HG03039 (cell line): ENCODE results near the gene NBAS.
"Not testable (repeated sequence)": the region's sequence is repeated elsewhere in the genome, so short reads cannot be mapped to it uniquely, and the experiment has no call there.

Experiments used
- ATAC-seq: cut with Tn5 transposase; IDR thresholded peaks from one replicate; pipeline ENCODE4 v1.9.1; 2021; ENCODE audit warnings: mild to moderate bottlenecking, moderate library complexity; ENCODE audit not compliant: unreplicated experiment

The NBAS gene

GRCh38 chr2:15561574-15562344 is 625 bp upstream of the NBAS start:
- ATAC-seq, result peak; percentile 24

GRCh38 chr2:15560140-15560987 is 770 bp downstream of the NBAS start:
- peak; percentile 35 for ATAC-seq

DNA sequence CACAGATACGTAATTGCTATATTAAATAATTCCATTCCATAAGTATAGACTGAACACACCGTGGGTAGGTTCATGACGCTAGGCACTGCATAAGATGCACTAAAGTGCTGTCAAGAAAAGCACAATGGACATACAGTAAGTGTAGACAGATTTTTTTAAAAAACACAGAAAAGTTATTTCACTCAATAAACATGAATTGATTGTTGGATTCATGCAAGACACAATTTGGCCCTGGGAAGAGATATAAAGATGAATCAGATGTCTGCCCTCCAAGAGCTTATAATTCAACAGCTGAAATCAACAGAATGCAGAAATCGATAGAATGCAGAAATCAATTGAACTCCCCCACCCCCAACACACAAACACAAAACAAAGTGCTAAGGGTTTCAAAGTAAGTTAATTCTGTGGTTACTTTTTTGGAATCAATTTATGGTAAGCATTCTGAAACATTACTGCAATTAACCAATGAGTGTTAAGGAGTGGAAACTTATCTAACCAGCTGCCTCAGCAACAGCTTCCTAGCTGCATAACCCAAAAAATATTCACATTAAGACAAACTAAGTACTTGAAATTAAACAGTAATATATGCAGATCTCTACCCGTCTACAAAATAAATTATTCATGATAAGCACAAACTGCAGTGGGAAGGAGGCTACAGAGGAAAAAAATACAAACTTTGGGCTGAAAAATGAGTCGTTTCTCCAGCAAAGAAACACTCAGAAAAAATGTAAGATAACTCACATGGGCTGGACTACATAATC is 1.6 kb downstream of the NBAS start:
- ATAC-seq, result no peak

DNA sequence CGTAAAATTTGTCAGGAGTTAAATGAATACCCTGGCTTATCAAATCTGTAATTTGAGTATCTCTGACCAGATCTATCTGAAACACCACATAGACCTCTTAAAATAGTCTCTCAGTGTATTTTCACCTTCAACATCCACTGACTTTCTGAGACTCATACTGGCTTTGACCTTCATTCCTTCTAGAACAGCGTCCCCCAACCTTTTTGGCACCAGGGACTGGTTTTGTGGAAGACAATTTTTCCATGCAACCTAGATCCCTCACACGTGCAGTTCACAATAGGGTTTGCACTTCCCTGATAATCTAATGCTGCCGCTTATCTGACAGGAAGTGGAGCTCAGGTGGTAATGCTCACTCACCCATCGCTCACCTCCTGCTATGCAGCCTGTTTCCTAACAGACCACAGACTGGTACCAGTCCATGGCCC is 3.2 kb downstream of the NBAS start:
- ATAC-seq, result no peak

- ATAC-seq, result no peak
Measured at GRCh38 chr2:15556311-15556930, 4.7 kb downstream of the NBAS start.

DNA sequence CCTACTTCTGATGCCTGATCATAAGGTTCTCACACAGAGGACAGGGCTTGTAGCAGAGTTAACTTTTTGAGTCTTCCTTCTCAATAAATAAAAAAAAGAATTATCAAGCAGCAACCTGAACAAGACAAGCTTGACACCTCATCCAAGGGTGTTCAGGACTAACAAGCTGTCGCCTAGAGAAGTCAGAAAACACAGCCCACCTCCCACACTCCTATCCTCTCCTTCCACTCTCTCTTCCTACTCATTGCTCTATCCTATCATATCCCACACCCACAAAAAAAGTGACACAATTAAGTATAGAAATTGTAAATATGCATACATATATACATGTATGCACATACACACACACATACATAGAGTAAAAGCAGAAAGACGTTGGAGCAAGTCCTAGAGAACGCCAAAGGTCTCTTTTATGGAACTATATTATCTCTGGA is 5.4 kb downstream of the NBAS start:
- ATAC-seq, result no peak

DNA sequence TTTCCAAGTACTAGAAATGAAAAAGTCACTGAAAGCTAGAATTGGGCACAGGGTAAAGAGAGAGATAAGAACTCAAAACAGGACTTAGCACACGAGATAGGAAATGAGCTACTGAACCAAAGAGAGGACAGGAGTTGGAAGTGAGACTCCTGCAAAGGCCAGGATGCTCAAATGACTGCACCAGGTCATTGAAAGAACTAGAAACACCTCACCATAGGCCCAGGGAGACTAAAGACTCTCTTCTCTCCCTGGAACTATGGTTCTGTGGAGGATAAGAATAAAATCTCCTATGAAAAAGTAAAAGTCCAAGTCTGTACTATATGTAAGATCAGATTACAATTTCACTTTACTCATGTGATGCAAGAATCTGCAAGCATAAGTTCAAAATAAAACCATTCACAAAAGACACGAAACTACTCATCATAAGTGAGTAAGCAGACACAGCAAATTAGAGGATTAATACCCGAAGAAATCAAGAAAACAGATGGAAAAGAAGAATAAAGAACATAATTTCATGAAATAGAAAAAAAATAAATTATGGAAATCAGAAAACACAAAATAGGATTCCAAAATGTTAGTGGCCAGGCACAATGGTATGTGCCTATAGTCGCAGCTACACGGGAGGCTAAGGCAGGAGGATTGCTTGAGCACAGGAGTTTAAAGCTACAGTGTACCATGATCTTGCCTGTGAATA is 6.5 kb downstream of the NBAS start:
- ATAC-seq, result no peak

DNA sequence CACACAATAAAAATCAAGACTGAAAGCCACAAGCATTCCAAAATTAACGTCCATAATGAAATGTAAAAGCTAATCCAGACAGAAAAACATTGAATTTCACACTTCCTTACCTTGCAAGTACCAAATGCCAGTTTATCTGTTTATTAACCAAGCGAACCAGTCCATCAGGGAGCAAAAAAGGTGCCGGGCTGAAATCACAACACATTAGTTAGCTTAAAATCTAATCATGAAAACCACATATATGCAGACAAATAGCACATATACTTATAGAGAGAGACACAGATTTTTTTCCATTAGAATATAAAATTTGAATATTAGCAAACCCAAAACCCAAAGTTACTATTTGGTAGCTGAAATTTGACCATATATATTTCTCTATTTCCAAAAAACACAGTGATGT is 7.2 kb downstream of the NBAS start:
- ATAC-seq, result no peak

GRCh38 chr2:15553519-15553918 is 7.6 kb downstream of the NBAS start:
- ATAC-seq, result no peak

DNA sequence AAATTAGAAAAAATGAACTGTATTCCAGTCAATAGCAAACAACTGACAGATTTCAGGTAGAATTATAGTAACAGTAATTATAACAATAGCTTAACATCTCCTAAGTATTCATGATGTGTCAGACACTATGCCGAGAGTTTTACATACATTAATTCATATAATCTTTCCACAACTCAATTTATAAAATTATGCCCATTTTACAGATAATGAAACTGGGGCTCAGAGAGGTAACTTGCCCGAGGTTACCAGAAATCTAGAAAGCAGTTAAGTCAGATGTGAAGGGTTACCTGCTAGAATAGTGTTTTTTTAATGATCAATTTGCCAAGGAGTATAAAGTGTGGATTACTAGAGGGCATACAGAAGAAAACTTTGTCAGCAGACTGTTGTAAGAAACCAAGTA is 12.2 kb downstream of the NBAS start:
- ATAC-seq, result no peak

DNA sequence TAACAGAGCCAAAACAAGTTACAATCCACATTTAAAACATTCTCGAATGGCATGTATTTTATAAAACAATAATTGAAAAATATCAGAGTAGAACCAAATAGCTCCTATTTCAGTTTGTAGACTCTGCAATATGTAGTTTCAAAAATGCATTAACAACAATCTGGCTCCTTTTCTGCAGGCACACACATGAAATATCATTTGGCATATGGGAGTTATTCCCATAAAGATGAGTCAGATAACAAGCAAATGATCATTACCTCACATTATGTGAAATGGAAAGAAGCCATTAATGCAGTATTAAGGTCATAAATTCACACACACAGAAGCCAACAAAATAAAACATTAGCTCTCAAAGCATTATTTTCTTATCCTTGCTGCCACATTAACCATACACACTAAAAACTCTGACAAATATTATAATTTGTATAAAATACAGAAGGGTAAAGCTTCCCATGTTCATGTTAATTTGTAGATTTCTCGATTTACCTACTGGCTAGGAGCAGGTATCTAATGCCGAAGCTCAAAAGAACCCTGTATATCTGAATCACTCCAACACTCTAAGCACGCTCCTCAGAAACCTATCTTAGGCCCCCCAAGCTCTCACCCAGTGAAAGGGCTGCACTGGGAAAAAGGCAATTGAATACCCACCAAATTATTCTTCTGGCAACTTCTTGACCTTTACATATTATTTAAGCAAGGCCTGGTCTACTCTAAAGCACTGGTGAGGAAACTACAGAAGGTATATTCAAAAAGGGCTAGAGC is 13.8 kb downstream of the NBAS start:
- ATAC-seq, result no peak

- no peak for ATAC-seq
Measured at GRCh38 chr2:15546297-15547098, 14.6 kb downstream of the NBAS start.

DNA sequence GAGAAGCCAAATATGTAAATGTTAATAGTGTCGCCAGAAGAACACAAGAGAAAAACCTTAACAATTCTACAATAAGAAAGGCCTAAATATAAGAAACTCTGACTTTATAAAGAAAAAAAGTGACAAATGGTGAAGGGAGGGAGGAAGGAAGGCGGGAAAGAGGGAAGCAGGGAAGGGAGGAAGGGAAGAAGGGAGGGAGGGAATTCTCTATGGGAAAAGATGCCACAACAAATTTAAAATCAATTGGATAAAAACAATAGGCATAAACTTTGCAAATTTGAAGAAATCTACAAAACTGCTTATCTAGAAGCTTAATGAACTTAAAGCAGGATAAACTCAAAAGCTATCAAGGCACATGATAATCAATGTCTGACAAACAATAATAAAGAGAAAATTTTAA is 16.9 kb downstream of the NBAS start:
- no peak for ATAC-seq

- no peak for ATAC-seq
Measured at GRCh38 chr2:15543541-15543940, 17.6 kb downstream of the NBAS start.

DNA sequence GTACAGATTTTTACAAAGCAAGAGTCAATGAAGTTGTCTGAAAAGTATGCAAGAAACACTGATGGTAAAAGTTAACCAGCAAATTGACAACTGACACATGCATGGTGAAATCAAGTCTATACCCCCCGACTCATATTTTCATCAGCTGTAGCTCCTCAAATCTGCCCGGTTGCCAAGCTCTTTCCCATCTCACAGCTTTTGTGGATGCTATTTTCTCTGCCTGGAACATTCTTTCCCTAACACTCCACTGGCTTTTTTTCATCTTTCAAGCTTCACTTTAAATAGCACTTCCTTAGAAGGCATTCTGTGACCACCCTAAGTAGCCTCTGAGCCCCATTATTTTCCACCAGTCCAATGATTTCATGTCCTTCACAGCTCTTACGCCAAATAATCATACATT is 18.1 kb downstream of the NBAS start:
- ATAC-seq, result no peak

DNA sequence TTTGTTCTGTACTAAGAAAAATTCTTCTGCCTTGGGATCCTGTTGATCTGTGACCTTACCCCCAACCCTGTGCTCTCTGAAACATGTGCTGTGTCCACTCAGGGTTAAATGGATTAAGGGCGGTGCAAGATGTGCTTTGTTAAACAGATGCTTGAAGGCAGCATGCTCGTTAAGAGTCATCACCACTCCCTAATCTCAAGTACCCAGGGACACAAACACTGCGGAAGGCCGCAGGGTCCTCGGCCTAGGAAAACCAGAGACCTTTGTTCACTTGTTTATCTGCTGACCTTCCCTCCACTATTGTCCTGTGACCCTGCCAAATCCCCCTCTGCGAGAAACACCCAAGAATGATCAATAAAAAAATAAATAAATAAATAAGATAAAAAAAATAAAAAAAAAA is 18.9 kb downstream of the NBAS start:
- not testable (repeated sequence) for ATAC-seq

DNA sequence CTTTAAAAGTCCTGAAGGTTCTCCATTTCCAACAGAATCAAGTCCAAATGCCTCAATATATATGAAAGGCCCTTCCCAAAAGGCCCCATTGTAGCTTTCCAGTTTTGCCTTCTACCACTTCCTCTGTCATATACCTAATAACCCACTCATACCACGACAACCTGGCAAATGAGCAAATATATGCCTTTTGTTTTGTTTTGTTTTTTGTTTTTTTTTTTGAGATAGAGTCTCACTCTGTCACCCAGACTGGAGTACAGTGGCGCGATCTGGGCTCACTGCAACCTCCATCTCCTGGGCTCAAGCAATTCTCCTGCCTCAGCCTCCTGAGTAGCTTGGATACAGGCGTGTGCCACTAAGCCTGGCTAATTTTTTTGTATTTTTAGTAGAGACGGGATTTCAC is 20.6 kb downstream of the NBAS start:
- not testable (repeated sequence) for ATAC-seq

DNA sequence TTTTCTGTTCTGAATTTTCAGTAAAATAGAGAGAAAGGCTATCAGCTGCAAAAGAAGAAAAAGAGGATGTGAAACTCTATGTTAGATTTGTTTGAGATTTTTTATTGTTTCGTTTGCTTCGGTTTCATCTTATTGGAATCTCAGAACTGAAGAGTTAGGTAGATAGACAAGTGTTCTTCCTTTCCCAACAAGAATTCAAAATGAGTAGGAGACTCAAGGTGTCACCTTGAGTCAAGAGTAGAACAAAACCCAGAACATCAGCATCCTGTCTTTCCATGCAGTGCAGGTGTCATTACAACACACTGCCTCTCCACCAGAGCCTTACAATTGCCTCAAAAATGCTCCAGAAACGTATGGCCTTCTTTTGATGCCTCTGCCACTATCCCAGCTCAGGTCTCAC is 21.1 kb downstream of the NBAS start:
- ATAC-seq, result peak; percentile 47

DNA sequence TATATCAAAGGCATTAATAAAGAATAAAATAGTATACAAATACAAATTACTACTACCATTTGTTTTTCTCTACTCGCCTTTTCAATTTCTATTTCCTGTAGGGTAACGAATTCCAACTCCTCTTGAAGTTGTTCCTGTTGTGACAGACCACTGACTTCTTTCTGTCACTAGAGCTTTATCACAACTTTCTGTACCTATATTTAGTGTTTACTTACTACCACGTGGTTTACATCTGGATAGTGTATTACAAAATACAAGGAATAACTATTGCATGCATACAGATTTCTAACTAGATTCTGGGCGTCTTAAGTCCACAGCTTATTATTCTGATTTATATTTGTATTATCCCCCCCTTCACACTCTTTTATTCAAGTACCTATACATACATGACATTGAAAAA is 22.3 kb downstream of the NBAS start:
- no peak for ATAC-seq
